Bronchial epithelial cell (primary cell): Measurements from ENCODE around the gene OR1J4. TPM values are rescaled to one million over a fixed set of nuclear protein-coding genes. Genes with fewer than 3 reads are reported as not detected.

Source experiments
- DNase-seq: peaks from one replicate; pipeline ENCODE4 v3.0.0-alpha.2; 2010; ENCODE audit warnings: low read depth
- FAIRE-seq: peaks from 2 replicates; lab custom pipeline; 2011; peaks lifted over from hg19 to GRCh38; lab: Jason Lieb, UNC
- H3K27me3 ChIP-seq: 2 replicates; pipeline ENCODE4 v1.5.1; 2011; ENCODE audit warnings: low read length; ENCODE audit not compliant: control insufficient read depth, insufficient read depth
- H3K36me3 ChIP-seq: 2 replicates; pipeline ENCODE4 v1.5.1; 2011; ENCODE audit warnings: low read length; ENCODE audit not compliant: control insufficient read depth, insufficient read depth
- H3K4me3 ChIP-seq: 2 replicates; pipeline ENCODE4 v1.5.1; 2011; ENCODE audit warnings: mild to moderate bottlenecking, low read depth, low read length, control low read depth
- CTCF ChIP-seq: IDR thresholded peaks from 2 replicates; pipeline ENCODE4 v1.5.1; 2011; ENCODE audit warnings: mild to moderate bottlenecking, moderate library complexity, low read length, control low read depth, inconsistent platforms; ENCODE audit not compliant: insufficient read depth, severe bottlenecking
- total RNA-seq: library from RNA; depleted of rRNA; stranded (reverse); fragments of >200 nt; gene quantifications from 2 replicates; pipeline ENCODE4 v1.2.1, GENCODE V29; 2014

Gene OR1J4
- not detected in 2 replicates for total RNA-seq

GRCh38 chr9:122518841-122519240 is at the start of gene OR1J4:
OR1J4 (plus strand) TSS chr9:122519141; CDS start chr9:122519141, 0 bp downstream.
- no peak for DNase-seq
- no peak for TF ChIP-seq CTCF
- H3K4me3 ChIP-seq = no peak within 1 kb of the TSS
- no peaks in the 10 kb centered on the region for H3K27me3 ChIP-seq
- FAIRE-seq = no peak
- no peaks in the 10 kb centered on the region for H3K36me3 ChIP-seq

GRCh38 chr9:122474561-122474960 is 44.4 kb upstream of the OR1J4 start:
- Histone ChIP-seq H3K27me3 (no peaks in the 10 kb centered on the region), H3K36me3 (no peaks in the 10 kb centered on the region), H3K4me3 (no peak overlapping the region)
- TF ChIP-seq CTCF = no peak
- no peak for FAIRE-seq
- no peak for DNase-seq

GRCh38 chr9:122475717-122476116 is 43.2 kb upstream of the OR1J4 start:
- Histone ChIP-seq H3K4me3 (no peak overlapping the region), H3K36me3 (no peaks in the 10 kb centered on the region), H3K27me3 (no peaks in the 10 kb centered on the region)
- TF ChIP-seq CTCF = no peak
- DNase-seq = no peak
- FAIRE-seq = no peak

- H3K36me3 ChIP-seq = no peaks in the 10 kb centered on the region
- no peak for TF ChIP-seq CTCF
- H3K4me3 ChIP-seq = no peak overlapping the region
- H3K27me3 ChIP-seq = no peaks in the 10 kb centered on the region
- FAIRE-seq (no peak), DNase-seq (no peak)
Measured at GRCh38 chr9:122477346-122477745, 41.6 kb upstream of the OR1J4 start.

GRCh38 chr9:122477826-122478225 is 41.1 kb upstream of the OR1J4 start, which contains the start of gene OR1J1:
OR1J1 (minus strand) TSS chr9:122477926; CDS start chr9:122477926, 0 bp downstream.
- H3K4me3 ChIP-seq = no peak within 1 kb of the TSS
- no peaks in the 10 kb centered on the region for H3K36me3 ChIP-seq
- DNase-seq (no peak), FAIRE-seq (no peak)
- H3K27me3 ChIP-seq = no peaks in the 10 kb centered on the region
- TF ChIP-seq CTCF = no peak

- FAIRE-seq = no peak
- no peak for TF ChIP-seq CTCF
- no peaks in the 10 kb centered on the region for H3K27me3 ChIP-seq
- no peak overlapping the region for H3K4me3 ChIP-seq
- H3K36me3 ChIP-seq = no peaks in the 10 kb centered on the region
- no peak for DNase-seq
Measured at GRCh38 chr9:122479062-122479461, 39.9 kb upstream of the OR1J4 start.
